Measurements from ENCODE around the gene B3GLCT.

DNA sequence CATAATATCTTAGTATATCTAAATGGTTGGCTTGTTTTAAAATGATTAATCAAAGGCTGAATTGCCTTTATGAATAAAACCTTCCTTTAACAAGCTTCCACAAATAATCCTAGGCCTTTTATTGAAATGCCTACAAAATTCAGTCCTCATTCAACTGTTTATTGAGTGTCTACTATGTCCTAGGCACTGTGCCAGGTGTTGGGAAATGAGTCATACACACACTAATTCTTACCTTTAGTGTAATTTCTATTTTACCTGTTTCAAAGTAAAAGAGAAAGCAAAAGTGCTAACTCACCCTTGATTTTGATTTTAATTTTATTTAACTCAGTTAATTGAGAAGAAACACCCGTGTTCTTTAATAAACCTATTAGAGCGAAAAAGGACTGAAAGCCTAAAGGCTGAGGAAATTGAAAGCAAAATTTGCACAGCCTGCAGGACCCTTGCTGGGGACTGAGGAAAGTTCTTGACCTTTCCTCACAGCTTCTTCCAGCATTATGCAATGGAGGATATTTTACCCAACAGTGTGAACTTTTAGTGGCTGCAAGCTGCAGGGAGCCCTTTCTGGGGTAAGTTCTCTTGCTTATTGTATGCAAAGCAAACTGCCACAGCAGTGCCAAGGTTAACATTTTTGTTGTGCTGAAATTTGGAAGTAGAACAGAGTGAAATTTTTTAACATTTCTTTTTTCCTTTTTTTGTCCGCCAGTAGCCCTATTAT, 83.1 kb downstream of the B3GLCT start:
- TF ChIP-seq POLR2A (IDR thresholded peaks at IDR 0.05; ENCODE audit: low read depth, low read length) = no peak
- TF ChIP-seq, protein P1, sequence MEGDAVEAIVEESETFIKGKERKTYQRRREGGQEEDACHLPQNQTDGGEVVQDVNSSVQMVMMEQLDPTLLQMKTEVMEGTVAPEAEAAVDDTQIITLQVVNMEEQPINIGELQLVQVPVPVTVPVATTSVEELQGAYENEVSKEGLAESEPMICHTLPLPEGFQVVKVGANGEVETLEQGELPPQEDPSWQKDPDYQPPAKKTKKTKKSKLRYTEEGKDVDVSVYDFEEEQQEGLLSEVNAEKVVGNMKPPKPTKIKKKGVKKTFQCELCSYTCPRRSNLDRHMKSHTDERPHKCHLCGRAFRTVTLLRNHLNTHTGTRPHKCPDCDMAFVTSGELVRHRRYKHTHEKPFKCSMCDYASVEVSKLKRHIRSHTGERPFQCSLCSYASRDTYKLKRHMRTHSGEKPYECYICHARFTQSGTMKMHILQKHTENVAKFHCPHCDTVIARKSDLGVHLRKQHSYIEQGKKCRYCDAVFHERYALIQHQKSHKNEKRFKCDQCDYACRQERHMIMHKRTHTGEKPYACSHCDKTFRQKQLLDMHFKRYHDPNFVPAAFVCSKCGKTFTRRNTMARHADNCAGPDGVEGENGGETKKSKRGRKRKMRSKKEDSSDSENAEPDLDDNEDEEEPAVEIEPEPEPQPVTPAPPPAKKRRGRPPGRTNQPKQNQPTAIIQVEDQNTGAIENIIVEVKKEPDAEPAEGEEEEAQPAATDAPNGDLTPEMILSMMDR (IDR thresholded peaks at IDR 0.05; ENCODE audit: extremely low read depth in 1 of 2, insufficient read depth in 1 of 2, low read depth in 1 of 2, low read length in 2 of 2) = no peak
- TF ChIP-seq GATA2 (IDR thresholded peaks at IDR 0.05; ENCODE audit: insufficient read depth, insufficient read length, low read depth, low read length) = no peak
- TF ChIP-seq EZH2 (IDR thresholded peaks at IDR 0.05; ENCODE audit: borderline replicate concordance, low read depth, low read length, severe bottlenecking) = no peak
- TF ChIP-seq POLR2AphosphoS5 (IDR thresholded peaks at IDR 0.05; ENCODE audit: insufficient read depth, low read depth, low read length) = no peak

Measured in endothelial cell of umbilical vein (primary cell).